ENCODE measurements around the gene UBE2R2. TPM values are rescaled to one million over a fixed set of nuclear protein-coding genes. Genes with fewer than 3 reads are reported as not detected.

UBE2R2 gene
- total RNA-seq, 6 donors from 2014 or later = 24.6 to 33.6 (median 28.8) TPM

DNA sequence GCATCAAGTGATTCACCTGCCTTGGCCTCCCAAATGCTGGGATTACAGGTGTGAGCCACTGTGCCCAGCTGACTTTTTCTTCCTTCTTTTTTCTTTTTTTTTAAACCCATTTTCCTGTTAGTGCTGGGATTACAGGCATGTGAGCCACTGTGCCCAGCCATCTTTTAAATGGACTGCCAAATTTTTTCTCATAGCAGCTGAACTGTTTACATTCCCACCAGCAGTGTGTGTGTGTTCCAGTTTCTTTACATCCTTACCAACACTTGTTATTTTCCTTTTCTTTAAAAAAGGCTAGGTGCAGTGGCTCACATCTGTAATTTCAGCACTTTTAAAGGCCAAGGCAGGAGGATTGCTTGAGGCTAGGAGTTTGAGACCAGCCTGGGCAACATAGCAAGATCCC is 76.9 kb downstream of the UBE2R2 start:
- Histone ChIP-seq H3K9me3 (no peaks in the 10 kb centered on the region), H3K27me3 (no peaks in the 10 kb centered on the region), H3K4me3 (no peak overlapping the region), H3K27ac (no peak overlapping the region), H3K4me1 (no peaks in the 10 kb centered on the region), H3K36me3 (peaks cover 0 to 9% (median 3%) of the 10 kb centered on the region in 4 donors)
- TF ChIP-seq CTCF (IDR thresholded peaks at IDR 0.05) = no peak
- TF ChIP-seq POLR2A (IDR thresholded peaks at IDR 0.05) = no peak
- no peak for TF ChIP-seq EP300 (IDR thresholded peaks at IDR 0.05)
- TF ChIP-seq POLR2AphosphoS5 (IDR thresholded peaks at IDR 0.05) = no peak
- DNase-seq = no peak
- no peak for ATAC-seq (ENCODE audit: low FRiP score in 2 of 2)

DNA sequence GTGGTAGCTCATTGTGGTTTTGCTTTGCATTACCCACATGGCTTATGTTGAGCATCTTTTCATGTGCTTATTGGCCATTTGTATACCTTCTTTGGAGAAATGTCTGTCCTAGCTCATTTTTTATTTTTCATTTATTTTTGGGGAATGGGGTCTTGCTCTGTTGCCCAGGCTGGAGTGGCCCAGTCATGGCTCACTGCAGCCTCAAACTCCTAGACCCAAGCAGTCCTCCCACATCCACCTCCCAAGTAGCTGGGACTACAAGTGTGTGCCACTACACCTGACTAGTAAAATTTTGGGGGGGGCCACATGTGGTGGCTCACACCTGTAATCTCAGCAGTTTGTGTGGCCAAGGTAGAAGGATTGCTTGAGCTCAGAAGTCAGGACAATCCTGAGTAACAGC is 77.4 kb downstream of the UBE2R2 start:
- peaks cover 0 to 12% (median 4%) of the 10 kb centered on the region in 4 donors for H3K36me3 ChIP-seq
- DNase-seq (no peak), ATAC-seq (ENCODE audit: low FRiP score in 2 of 2) (no peak)
- H3K27ac ChIP-seq = no peak overlapping the region
- H3K27me3 ChIP-seq = no peaks in the 10 kb centered on the region
- no peak overlapping the region for H3K4me3 ChIP-seq
- no peaks in the 10 kb centered on the region for H3K4me1 ChIP-seq
- no peaks in the 10 kb centered on the region for H3K9me3 ChIP-seq
- TF ChIP-seq POLR2A (IDR thresholded peaks at IDR 0.05) = no peak
- TF ChIP-seq CTCF (IDR thresholded peaks at IDR 0.05) = no peak
- TF ChIP-seq POLR2AphosphoS5 (IDR thresholded peaks at IDR 0.05) = no peak
- TF ChIP-seq EP300 (IDR thresholded peaks at IDR 0.05) = no peak

DNA sequence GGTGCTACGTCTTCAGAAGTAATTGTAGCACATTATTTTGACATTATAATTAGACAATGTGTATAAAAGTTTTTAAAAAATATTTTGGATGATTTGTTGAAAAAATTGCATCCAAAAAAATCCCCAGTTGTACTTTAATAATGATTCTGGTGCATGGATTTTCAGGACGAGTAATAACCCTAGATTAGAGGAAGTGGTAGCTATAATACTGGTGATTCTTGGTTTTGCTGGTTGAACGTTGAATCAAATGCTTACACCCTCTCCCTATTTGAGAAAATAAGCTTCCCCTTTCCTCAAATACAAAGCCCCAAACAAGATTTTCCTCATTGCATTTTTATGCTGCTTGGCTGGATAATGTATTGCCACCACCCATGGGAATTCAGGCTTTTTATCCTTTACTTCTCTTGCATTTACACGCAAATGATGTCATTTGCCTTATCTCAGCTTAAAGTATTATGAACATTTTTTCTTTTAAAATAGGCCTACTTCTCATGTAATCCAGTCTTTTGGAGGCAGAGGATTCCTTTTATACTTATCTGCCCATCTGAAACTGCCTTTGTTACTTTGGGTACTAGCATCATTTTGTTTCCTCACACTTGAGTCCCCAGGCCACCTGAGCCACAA is 86.3 kb downstream of the UBE2R2 start:
- no peaks in the 10 kb centered on the region for H3K27me3 ChIP-seq
- no peak overlapping the region for H3K4me3 ChIP-seq
- H3K36me3 ChIP-seq = peaks cover 0 to 38% (median 6%) of the 10 kb centered on the region in 4 donors
- ATAC-seq (ENCODE audit: low FRiP score in 2 of 2) (no peak), DNase-seq (no peak)
- H3K4me1 ChIP-seq = no peaks in the 10 kb centered on the region
- TF ChIP-seq POLR2AphosphoS5 (IDR thresholded peaks at IDR 0.05) (no peak), CTCF (IDR thresholded peaks at IDR 0.05) (no peak), EP300 (IDR thresholded peaks at IDR 0.05) (no peak), POLR2A (IDR thresholded peaks at IDR 0.05) (no peak)
- H3K9me3 ChIP-seq = no peaks in the 10 kb centered on the region
- 78 to 81% methylated on average over 4 of the region's 4 CpGs for WGBS, 2 donors
- no peak overlapping the region for H3K27ac ChIP-seq

DNA sequence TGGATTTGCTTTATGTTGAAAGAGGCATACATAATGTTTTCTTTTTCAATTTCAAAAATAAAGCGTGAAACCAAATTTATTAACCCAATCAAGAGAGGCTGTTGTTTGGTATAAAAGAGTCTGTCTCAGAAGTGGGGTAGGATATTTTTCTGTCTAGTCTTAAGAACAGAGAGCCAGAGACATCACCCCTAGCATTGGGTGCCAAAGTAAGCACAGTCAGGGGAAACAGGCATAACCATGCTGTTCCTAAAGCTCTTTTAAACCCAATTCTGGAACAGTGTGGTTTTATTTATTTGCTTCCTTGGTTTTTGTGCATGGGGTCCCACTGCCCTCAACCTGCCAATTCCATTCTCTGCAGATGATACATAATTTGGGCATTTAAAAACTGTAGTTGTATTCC is 88.2 kb downstream of the UBE2R2 start:
- H3K4me1 ChIP-seq = no peaks in the 10 kb centered on the region
- TF ChIP-seq CTCF (IDR thresholded peaks at IDR 0.05) (no peak), EP300 (IDR thresholded peaks at IDR 0.05) (no peak), POLR2A (IDR thresholded peaks at IDR 0.05) (no peak), POLR2AphosphoS5 (IDR thresholded peaks at IDR 0.05) (no peak)
- no peak overlapping the region for H3K4me3 ChIP-seq
- peaks cover 0 to 27% (median 1%) of the 10 kb centered on the region in 4 donors for H3K36me3 ChIP-seq
- no peak overlapping the region for H3K27ac ChIP-seq
- no peaks in the 10 kb centered on the region for H3K9me3 ChIP-seq
- ATAC-seq (ENCODE audit: low FRiP score in 2 of 2) (no peak), DNase-seq (no peak)
- H3K27me3 ChIP-seq = no peaks in the 10 kb centered on the region
- 92 to 100% methylated on average over 1 of the region's 1 CpG for WGBS, 2 donors

DNA sequence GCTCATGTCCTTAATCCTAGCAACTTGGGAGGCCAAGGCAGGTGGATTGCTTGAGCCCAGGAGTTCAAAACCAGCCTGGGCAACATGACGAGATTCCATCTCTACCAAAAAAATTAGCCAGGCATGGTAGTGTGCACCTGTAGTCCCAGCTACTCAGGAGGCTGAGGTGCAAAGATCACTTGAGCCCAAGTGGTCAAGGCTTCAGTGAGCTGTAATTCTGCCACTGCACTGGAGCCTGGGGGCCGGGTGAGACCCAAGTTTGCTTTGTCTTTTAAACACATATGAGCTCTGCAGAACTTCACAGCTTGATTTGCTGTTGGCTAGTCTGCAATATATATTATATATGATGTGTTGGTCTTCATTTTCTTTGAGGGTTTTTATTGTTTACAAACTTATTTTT is 89.8 kb downstream of the UBE2R2 start:
- no peak overlapping the region for H3K27ac ChIP-seq
- H3K36me3 ChIP-seq = peaks cover 0 to 10% (median 0%) of the 10 kb centered on the region in 4 donors
- H3K9me3 ChIP-seq = no peaks in the 10 kb centered on the region
- no peak overlapping the region for H3K4me3 ChIP-seq
- ATAC-seq (ENCODE audit: low FRiP score in 2 of 2) = no peak
- no peaks in the 10 kb centered on the region for H3K27me3 ChIP-seq
- no peak for TF ChIP-seq CTCF (IDR thresholded peaks at IDR 0.05)
- TF ChIP-seq EP300 (IDR thresholded peaks at IDR 0.05) = no peak
- TF ChIP-seq POLR2A (IDR thresholded peaks at IDR 0.05) = no peak
- TF ChIP-seq POLR2AphosphoS5 (IDR thresholded peaks at IDR 0.05) = no peak
- H3K4me1 ChIP-seq = no peaks in the 10 kb centered on the region
- WGBS, 2 donors = 86 to 100% methylated on average over 1 to 2 of the region's 2 CpGs
- no peak for DNase-seq

Data from upper lobe of left lung (tissue), 6 donors.